Measurements from ENCODE around the gene CDH4.

The CDH4 gene

DNA sequence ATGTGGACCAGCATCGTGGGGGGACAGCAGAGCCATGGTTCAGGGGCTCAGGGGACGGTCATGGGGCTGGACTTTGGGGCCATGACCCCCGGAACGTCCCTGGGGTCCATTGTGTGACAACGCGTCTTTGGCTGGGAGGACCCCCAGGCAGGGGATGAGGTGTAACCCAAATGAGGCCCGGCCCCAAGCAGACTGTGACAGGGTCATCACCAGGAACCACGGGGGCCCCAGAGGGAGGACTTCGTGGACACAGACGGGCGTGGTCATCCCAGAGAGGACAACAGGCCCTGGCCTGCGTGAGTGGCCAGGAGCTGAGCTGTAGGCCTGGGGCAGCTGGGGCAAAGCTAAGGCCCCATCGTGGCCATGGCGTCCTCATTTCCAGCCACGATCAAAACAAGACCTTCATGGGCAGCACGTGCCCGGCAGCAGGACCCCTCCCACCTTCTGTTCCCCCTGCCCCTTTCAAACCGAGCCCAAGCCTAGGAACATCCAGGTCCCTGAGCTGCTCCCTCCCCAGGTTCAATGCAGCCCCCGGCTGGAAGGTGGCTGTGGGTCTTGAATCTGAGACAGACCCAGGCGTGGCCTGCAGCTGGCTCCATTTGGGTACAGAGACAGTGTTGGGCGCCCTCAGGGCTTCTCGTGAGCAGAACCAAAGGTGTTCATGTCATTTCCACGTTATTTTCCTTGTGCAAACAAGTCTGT, 625.9 kb downstream of the CDH4 start:
- DNase-seq, result no peak

DNA sequence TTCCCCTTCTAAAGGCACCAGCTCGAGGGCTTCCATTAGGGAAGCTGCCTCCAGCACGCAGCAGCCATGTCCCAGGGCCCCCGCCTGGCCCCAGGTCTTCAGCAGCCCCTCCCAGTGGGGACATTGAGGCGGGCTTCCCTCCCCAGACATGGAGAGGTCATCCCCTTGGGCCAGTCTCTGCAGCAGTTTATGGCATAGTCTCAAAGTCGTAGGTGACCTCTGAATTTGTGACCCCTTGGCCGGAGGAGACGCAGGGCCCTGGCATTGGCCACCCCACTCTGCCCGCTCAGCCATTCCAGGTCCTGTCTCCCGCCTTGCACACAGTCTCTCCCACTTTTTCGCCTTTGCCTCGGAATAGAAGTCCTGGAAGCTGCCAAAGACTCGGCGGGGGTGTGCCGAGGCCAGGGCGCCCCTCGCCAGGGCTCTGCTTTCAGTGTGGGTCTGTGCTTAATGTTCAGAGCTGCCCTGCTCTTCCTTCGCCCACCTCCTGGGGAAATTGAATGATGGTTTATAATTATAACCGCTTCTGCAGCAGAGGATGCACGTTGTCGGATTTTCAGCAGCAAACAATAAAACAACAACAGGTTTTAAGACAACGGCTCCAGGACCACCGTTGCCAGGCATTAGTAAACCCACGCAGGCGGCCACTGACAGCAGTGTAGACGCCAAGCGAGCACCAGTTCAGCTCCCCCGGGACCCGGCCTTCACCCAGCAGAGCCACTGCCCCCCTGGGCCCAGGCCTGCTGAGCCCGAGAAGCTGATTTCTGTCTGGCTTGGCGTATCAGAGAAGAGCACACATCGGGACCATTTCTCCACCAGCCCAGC, 626.6 kb downstream of the CDH4 start:
- no peak for DNase-seq

DNA sequence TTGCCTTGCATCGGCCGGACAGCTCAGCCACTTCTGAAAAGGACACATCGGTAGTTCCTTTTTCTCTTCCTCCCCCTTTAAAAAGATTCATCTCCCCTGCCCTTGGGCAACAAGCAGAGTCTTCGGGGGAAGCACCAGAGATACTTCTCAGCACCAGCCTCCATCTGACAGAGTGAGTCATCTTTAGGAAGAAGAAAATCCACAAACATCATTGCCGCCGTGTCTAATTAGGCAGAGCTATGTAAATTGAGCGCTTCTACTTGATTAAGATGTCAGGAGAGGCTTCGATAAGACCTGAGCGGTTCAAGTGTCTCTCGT, 627.2 kb downstream of the CDH4 start:
- DNase-seq, result no peak

DNA sequence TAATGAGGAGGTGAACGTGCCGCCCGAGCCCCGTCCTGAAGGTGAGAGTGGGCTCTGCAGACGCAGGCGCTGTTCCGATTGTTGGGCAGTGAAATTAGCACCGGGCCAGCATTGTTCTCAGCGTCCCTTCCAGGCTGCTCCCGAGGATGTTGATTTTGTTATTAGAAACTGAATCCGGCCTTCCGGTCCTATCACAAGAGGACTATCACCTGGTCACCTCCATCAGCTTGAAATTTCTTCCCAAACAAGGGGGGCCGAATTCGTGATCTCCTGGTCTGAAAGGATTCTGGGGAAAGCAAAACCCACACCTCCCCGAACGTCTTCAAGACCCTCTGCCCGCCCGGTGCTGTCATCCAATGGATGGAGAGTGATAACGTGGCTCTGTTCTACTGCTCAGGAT, 627.6 kb downstream of the CDH4 start:
- DNase-seq, result no peak

DNA sequence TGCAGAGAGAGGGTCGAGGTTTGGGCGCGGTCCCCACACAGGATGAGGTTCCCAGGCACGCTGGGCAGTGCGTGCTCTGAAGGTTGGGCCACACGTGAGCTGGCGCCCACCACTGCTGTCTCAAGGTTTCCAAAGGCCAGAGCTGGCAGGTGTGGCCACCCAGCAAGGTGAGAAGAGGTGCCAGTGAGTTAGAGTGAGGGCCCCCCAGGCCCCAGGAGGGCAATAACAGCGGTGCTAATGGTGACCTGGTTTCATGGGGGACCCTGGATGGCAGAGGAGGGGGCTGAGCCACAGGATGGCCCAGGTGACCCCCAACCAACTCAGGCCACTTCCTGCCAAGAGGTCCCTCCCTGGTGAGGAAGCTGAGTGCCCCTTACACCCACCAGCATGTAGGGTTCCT, 628.6 kb downstream of the CDH4 start:
- no peak for DNase-seq

DNA sequence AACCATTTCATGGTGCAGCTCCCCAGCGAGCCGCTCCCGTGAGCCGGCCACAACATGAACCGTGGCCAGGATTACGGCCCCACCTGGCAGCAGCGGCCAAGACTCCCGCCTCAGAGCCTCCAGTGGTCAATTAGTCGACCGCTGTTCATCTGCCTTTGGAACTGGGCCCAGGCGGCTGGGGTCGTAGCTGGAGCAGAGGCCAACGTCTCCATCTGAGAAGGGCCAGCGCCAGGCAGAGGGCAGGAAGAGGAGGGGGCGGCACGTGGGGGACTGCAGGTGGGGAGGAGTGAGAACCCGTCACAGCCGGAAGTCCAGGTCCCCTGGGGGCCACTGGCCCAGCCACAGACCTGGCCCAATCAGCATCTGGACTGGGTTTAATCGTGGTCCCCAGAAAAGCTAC, 629.4 kb downstream of the CDH4 start:
- DNase-seq, result no peak

DNA sequence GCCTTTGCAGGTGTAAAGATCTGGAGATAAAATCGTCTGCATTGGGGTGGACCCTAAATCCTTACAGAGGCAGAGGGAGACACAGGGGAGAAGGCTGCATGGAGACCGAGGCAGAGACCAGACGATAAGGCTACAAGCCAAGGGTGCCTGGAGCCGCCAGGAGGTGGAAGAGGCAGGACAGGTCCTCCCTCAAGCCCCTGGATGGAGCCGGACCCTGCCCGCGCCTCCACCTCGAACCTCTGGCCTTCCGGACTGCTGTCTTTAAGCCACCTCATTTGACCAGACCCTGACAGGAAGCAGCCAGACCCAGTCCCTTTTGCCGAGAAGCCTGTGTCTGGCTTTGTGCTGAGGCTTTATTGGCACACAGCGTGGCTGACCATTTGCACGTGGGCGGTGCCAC, 629.8 kb downstream of the CDH4 start:
- no peak for DNase-seq

DNA sequence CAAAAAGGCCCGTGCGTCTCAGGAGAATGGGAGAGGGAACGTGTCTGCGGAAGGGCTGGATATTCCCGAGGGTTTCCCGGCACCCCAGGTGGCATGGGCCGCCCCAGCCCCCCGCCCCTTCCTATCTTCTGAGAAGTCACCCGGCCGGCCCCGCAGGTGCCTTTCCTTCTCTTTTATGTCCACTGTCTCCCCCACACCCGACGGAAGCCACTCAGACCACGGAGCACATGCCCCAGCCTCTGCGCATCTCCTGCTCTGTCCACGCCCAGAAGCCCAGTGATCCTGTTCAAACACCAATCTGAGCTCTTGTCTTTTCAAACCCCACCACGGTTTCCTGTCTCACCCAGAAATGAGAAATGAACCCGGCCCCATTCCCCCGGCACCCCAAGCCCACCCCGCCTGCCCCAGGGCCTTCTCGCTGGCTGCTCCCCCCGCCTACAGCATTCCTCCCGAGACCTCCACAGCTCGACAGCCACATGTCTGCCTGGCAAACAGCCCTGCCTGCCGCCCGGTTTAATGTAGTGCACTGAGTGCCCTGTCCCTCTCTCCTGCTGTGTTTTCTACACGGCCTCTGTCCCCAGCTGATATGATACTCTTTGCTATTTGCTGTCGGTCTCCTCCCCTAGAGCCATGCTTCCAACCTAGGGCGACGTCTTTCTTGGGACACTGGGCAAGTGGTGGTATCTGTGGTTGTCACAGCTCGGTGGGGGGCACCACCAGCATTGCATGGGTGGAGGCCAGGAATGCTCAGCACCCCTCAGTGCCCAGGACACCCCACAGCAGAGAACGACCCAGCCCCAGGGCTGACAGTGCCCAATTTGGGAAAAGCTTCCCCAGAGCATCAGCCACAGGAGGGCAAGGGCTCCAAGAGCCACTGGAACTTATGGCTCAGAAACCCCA, 630.9 kb downstream of the CDH4 start:
- DNase-seq, result no peak

DNA sequence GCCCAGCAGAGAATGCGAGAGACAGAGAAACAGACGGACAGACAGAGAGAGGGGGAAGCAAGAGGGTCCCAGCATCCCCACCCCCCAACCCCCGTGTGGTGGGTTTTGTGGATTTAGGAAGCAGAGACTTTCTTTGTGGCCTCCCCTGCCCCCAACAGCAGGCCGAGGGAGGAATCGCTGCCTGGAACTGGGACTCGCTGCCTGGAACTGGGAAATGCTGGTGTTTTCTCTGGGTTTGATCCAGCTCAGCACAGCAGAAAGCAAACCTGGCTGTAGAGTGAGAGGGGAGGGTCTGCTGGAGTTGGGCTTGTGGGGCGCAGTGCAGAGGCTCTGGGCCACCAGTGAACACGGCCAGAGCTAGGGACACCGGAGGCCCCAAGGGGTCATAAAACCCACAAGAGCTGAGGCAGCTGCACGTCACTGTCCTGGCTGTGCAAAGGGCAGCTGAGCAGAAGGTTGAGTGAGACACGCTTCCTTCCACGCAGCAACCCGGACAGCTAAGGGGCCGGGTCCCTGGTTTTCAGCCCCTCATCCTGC, 631.9 kb downstream of the CDH4 start:
- no peak for DNase-seq

DNA sequence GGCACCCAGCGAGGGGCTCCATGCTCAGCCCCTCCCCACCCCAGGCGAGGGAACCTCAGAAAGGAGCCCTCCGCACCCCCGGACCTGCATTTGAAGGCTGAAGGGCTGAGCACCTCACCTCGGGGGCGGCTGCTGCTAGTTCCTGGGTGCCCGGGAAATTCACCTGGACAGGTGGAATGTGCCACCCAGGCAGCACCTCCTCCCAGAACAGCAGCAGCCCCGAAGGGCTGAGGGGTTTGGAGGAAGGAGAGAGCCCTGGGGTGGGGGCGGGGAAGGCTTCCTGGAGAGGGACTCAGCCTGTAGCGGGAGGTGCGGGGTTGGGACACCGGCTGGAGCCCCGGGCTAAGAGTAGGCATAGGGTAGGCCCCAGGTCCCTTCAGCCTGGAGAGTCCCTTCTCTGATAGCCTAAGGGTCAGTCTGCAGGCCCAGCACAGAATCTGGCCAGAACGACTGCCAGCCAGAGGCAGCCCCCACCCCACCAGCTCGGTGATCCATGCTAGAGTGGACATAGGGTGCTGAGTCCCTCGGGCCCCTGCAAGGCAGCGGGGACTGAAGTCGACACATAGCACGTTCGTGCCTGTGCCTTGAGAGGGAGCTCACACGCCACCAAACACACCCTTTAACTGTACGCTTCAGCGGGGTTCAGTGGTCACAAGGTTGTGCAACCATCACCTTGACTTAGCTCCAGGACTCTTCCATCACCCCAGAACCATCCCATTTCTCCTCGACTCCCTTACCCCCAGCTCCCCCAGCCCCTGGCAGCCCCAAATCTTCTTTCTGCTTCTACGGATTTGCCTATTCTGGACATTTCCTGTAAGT, 632.7 kb downstream of the CDH4 start:
- no peak for DNase-seq

DNA sequence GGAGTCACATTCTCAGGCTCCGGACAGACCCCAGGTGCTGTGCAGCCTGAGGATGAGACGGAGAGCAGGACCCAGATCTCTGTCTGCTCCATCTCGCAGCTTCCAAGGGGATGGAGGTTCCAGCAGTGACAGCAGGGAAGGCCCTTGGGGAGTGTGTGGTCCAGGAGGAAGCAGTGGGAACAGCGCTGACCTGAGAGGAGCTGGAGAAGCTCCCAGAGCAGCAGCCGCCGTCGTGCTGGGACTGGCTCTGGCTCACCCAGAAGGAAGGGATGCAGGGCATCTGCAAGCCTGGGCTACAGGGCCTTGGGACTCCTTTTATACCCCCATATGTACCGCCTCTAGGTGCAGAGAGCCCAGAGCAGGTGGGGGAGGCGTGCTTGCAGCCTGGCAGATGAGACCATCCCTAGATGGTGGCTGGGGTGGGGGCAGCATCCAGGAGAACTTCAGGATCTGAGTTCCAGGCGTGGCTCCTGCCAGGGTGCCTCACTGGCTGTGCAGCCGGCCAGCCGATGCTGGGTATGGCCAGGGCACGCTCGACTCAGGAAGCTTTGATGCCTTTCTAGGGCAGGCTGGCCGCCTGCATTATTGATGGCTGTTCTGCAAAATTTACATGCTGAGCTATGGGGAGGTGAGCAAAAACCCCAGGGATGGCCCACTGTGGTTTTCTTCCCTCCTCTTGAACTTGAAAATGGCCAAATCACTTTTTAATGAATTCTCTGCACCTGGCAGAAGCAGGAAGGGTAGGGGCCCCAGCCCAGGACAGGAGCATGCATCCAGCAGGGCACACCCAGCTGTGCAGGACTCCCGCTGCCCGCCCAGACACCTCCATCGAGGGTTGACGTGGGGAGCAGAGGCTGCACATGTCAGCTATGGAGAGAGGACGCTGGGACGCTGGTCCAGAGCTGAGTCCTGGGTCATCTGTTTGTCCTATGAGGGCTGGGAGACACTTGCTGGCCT, 634.0 kb downstream of the CDH4 start:
- DNase-seq, result peak; percentile 55

DNA sequence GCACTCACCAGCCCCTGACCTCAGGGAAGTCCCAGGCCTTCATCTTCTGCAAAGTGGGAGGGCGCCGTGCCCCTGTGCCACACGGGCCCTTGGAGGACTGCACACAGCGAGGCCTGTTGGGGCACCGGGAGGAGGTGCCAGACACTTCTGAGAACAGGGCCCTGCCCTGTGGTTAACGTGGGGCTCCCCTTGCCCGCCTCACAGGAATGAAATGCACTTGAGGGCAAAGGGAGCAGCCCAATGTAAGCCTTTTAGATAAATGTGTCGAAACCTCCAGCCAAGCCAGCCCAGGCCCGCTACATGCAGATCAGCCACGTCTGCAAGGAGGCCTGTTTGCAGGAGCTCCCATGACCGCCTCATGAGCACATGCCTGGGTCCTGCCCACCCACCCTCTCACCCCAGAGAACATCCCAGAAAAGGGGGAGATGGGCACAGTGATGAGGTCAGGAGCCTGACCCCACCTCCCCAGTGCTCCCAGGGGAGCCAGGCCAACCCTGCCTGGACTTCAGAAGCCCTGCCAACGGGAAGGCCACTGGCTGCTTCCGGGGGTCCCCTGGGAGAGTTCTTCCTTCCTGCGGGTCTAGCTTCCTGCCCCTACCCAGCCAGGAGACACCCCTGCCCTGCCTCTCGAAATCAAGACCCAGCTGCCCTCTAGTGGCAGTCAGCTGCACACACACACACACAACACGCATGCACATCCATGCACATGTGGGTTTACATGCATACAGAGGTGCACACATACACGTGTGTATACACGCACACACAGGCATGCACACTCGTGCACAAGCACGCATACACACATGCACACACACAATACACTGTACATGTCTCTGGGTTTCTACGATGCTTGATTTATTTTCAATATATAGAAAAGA, 634.9 kb downstream of the CDH4 start:
- DNase-seq, result peak; percentile 56

DNA sequence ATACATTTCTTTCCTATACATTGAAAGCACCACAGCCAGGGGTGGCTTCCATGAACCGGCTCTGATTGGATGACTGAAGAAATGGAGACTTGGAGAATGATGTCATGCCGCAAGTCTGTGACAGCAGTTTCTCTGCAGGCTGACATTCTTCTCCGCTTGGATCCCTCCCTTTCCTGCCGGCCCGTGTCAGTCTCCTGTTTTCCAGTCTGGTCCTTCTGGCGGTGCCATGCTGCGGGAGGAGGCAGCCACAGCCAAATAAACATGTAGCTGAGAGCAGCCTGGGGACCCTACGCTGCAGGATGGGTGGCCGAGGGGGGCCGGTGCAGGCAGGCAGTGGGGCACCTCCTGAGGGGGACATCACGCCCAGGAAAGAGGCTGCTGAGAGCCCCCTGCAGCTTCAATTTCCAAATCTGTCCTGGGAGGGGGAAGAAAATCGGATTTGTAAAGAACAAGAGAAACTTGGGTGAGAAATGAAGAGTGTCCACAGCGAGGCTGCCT, 635.6 kb downstream of the CDH4 start:
- no peak for DNase-seq

DNA sequence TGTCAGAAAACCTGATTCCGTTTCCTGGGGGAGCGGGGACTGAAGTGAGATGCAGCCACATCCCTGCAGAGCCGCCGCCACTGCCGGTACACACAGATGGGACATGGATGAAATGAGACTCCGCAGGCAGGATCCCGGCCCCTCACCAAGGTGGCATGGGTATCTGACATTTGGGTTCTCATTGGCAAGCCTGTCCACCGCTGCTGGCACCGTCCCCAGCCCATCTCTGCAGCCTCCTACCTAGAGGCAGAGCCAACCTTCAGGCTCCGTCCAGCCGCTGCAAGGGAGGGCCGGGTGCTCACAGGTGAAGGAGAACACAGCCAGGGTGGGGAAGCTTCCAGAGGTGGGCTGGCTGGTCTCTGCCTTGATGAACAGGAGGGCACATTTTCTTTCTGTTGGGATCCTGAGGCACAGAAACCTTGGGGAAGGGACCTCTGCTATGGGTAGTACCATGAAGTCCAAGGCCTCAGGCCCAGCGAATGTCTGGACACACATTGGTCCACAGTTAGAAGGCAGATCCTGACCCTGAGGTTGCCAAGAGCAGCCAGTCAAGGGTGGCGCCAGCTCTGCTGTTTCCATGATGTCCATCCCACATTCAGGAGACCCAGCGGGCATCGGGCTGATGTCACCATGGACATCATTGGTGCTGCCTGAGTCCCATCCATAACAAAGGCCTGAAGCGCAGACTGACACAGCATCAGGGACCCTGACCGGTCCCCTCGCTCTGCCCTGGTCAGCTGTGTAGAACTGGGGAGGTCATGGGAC, 636.2 kb downstream of the CDH4 start:
- no peak for DNase-seq

DNA sequence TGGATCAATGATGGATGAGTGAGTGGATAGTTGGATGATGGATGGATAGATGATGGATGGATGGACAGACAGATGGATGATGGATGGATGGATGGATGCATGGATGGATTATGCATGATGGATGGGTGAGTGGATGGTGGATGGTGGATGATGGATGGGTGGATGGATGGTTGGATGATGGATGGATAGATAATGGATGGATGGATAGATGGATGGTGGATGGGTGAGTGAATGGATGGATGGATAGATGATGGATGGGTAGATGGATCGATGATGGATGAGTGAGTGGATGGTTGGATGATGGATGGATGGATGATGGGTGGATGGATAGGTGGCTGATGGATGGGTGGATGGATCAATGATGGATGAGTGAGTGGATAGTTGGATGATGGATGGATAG, 637.6 kb downstream of the CDH4 start:
- DNase-seq, result no peak

DNA sequence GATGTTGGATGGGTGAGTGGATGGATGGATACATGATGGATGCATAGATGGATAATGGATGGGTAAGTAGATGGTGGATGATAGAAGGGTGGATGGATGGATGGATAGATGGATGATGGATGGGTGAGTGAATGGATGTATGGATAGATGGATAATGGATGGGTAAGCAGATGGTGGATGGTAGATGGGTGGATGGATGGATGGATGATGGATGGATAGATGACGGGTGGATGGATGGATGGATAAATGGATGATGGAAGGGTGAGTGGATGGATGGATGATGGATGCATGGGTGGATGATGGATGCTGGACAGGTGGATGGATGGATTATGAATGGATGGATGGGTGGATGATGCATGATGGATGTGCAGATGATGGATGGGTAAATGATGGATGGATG, 638.1 kb downstream of the CDH4 start:
- no peak for DNase-seq

DNA sequence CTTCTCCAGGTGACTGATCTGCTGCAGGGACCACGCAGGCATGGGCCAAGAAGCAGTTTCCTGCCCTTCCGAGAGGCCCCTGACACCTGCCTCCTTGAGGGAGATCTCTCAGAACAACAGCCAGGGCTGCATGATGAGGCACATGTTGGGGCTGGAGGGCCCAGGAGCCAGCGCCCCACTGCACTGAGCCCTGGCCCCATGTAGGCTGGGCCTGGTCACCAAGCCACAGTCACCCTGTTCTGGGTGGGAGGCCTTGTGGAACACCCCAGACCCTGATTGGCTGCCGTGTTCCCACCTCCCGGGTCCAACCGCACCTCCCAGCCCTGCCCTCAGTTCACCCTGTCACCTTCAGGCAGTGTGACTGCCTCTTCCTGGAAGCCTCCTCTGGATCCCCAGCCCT, 639.4 kb downstream of the CDH4 start:
- DNase-seq, result no peak

DNA sequence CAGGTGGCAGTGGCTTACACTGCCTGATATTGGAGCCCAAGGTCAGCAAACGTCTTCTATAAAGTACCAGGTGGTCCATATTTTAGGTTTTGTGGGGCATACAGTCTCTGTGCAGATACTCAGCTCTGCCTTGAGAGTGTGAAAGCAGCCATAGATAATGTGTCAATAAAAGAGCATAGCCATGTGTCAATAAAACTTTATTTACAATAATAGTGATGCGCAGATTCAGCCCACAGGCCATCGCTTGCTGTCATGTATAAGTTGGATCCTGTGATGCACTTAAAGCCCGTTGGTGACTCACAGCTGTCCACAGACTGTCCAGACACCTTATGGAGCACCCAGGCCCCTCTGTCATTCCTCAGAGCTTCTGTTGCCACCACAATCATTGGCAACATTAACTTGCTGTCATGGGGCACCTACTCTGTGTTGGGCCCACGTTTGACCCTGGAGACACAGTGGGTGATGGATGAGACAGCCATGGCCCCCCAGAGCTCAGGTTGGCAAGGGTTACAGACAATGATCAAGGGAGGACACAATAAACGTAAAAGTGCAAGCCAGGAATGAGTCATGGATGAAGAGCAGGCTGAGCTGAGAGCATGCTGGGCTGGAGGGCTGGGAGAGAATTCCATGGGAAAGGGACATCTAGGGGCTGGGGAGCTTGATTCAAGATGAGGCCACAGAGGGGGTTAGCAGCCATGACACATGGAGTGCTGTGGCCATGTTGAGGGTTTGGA, 640.0 kb downstream of the CDH4 start:
- DNase-seq, result no peak

DNA sequence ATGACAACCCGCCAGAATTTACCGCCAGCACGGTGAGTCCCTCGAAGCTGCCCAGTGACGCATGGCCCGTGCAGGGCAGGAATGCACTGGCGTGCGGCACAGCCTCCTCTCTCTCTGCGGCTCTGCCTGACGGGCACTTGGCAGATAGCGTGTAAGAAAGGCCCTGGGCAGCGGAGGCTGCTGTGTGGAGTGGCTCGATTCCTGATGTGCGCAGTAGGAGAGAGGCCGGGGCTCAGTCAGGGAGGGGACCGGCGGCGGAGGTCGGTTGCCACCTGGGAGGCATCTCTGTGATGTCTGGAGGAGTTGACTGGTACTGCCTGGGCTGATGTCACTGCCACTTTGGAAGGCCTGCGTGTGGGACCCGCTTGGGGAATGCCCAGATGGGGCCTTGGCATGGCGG, 643.0 kb downstream of the CDH4 start:
- DNase-seq, result no peak

Data from RPMI8226 (cell line).